GM18505 (cell line): ENCODE data around the gene ART1.

ENCODE experiments used
- ATAC-seq: cut with Tn5 transposase; IDR thresholded peaks from one replicate; pipeline ENCODE4 v1.9.1; 2021; ENCODE audit not compliant: unreplicated experiment
- POLR2A ChIP-seq: IDR thresholded peaks from 4 replicates; pipeline ENCODE4 v1.6.1; 2011; ENCODE audit warnings: borderline replicate concordance; ENCODE audit not compliant: insufficient read depth, insufficient read length; ENCODE audit errors: extremely low read depth

The ART1 gene

GRCh38 chr11:3622521-3622920 lies 22.4 kb upstream of the ART1 start:
- no peak for ATAC-seq
- TF ChIP-seq POLR2A = no peak

DNA sequence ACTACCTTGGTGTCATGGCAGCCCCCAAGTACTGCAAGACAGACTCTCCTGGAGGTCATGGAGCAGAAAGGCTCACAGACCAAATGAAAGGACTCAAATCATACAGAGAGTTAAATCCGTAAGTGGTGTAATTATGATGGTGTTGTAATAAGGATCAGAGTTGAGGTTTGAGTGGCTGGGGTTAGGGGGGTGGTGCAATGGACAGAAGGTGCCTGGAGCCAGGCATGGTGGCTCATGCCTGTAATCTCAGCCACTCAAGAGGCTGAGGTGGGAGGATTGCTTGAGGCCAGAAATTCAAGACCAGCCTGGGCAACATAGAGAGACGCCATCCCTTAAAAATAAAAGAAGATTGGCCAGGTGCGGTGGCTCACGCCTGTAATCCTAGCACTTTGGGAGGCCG lies 21.8 kb upstream of the ART1 start:
- no peak for TF ChIP-seq POLR2A
- ATAC-seq = no peak

DNA sequence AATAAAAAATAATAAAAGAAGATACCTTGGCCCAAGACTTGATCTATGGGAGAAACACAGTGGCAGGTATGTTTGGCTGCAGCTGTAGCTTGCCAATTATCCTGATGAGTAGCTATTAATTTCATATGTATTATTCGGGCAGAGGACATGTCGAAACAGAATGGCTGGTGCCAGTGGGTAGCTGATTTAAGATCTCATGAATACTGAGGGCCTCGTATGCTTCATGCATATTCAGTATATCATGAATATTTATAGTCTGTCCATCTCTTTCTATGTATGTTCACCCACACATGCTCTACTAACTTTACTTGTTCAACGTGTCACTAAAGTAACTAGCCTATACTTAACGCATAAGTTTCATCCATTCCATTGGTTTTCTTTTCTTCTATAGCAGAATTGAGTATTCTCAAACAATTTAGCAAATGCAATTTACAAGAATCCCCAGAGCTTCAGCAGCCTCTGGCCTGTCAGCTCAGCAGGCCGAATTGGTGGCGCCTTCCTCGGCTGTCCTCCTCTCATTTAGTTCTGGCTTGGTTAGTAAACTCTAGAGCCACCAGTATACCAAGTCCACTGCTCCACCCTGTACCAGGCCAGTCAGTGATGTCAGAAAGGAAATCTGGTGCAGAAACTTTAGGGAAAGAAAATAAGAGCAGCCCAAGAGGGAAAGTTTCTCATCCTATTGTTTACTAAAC lies 21.0 kb upstream of the ART1 start:
- no peak for ATAC-seq

DNA sequence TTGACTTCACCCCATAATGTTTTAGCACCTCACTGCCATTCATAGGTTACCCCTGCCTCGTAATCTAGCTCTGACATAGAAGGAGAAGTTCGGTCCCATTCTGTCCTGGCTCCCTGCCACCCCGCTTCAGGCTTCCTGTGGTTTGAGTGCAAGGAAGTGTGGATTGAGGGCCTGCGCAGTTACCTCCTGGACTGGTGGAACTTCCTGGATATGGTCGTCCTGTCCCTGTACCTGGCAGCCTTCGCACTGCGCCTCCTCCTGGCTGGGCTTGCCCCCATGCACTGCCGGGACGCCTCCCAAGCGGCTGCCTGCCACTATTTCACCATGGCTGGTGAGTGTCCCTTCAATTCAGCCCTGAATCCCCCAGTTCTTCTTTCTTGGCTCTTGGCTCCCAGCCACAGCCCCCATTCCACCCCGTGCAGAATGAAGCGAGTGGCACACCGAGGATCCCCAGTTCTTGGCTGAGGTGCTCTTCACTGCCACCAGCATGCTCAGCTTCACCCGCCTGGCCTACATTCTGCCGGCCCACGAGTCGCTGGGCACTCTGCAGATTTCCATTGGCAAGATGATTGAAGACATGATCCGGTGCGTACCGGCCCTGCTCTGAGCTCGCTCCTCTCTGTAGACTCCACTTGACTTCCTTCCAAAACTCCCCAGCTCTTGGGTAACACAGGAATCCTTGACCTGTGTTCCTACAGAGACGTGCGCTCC lies 18.5 kb upstream of the ART1 start:
- no peak for ATAC-seq
- no peak for TF ChIP-seq POLR2A

More for the DNA sequence above, 21.0 kb upstream of the ART1 start:
- TF ChIP-seq POLR2A = no peak

DNA sequence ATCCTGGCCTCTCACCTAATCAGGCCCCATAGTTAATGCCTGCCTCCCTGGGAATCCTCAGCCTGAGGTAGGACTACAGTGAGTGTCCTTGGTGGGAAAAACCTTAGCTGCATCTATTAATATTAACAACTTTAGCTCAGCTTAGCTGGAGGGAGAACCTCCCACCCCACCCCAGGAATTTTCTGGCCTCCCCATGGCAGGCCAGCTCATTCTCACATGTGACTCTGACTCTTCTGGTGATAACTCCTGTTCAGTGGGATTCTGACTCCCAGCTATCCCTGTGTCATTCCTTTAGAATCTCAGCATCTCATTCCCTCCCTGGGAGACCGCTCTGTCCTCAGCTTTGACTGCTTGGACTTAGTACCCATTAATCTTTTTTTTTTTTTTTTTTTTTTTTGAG lies 17.6 kb upstream of the ART1 start:
- no peak for TF ChIP-seq POLR2A
- no peak for ATAC-seq

DNA sequence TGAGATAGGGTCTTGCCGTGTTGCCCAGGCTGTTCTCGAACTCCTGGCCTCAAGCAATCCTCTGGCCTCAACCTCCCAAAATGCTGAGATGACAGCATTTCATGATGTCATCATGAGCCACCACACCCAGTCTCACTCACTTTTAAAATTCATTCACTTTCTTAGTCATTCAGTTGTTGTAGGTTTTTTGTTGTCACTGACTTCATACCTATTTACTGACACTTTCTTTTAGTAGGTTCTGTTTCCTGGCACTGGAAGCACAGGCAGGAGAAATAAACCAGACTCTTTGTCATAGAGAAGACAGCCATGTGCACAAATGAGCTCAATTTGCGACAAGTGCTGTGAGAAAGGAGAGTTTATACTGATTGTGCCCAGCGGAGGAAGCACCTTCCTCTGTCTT lies 13.6 kb upstream of the ART1 start:
- TF ChIP-seq POLR2A = no peak
- no peak for ATAC-seq

GRCh38 chr11:3632070-3632660 lies 12.8 kb upstream of the ART1 start:
- ATAC-seq = no peak
- TF ChIP-seq POLR2A = no peak

DNA sequence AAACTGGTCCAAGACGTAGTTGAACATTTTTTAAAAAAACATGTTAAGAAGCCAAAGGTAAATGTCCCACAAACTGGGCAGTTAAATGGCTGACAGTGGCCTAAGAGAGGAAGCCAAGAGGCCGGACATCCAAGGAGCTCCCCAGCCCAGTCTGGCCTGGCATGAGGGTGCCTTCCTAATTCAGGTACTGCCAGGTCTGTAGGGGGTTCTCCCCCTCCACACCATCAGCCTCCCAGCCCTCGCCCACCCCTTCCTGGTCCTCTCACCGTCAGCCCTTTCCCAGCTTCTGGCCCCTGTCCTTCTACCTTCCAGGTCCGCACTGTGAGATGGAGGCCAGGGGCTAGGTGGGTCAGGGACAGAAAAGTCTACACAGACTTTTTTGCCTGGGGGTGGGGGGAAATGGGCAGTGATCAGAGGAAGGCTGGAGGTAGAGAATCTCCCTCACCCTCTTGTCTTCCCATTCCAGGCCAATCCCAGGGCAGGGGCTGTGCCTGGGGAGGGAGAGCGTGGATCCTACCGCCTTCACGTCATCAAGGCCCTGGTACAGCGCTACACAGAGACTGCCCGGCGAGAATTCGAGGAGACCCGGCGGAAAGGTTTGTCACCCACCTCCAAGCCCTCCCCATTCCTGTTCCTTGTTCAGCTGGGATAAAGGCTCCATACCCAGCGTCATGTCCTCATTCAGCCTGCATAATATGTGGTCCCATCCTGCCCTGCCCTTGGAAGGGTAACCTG lies 9.1 kb upstream of the ART1 start:
- TF ChIP-seq POLR2A = no peak
- no peak for ATAC-seq

DNA sequence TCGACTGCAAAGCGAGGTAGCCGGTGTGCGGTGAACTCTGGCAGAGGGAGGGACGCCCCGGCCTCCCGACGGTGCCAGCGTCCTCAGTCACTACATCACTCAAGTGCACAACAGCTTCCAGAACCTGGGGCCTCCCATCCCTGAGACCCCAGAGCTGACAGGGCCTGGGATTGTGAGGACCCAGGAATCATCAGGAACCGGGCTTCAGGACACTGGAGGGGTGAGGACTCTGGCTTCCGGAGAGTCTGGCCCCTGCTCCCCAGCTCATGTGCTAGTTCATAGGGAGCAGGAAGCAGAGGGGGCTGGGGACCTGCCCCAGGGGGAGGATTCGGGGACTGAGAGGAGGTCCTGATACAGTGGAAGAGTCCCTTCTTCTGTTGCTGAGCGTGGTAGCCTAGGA lies 7.7 kb upstream of the ART1 start:
- TF ChIP-seq POLR2A = no peak
- no peak for ATAC-seq

DNA sequence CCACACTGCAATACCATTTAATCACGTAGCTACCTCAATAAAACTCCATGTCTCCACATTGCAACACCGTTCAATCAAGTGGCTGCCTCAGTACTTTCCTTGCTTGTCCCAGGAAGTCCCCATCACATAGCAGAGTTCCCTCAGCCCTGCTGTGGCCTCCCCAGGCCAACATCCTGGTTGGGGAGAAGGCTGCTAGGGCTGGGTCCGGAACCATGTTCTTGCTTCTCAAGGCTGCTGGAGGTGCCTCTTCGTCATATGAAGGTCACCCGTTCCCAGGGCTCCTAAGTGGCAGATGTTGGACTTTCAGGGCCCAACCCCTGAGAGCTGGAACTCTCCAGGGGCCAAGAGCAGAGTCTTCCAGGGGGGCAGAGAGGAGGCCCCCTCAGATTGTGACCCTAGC lies 6.4 kb upstream of the ART1 start:
- ATAC-seq = no peak
- no peak for TF ChIP-seq POLR2A

DNA sequence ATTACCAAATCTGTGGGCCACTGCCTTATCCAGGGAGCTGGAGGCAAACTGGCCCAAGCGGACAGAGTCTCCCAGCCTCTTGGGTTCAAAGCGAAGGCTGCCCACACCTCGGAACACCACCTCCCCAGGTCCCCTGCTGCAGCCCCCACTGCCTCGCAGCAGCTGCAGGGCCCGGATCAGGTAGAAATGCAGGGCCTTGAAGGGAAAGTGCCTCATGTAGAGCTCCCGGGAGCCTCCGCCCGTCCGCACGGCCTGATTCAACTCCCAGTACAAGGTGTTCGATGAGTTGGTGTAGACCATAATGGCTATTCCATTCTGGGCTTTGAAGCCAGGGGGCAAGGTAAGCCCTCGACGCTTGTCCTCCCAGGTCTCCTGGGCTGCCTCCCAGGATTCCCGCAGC lies 5.1 kb upstream of the ART1 start:
- TF ChIP-seq POLR2A = no peak
- ATAC-seq = no peak

DNA sequence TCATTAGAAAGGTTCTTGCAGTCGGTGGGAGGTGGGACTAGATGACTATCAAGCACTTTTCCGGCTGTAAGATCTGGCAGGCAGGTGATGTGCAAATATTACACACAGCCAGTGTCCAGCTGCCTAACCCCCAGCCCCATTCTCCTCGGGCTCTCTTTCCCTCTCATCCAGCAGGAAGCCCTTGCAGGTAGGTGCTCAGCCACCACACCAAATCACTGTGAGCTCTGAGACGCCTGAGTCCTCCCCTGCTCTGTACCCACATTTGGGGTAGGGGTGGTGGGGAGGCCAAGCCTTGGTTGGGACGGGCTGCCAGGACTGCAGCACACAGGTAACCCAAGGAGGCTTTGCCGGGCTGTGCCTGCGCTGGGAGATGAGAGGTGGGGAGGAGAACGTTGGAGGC lies 3.7 kb upstream of the ART1 start:
- TF ChIP-seq POLR2A = no peak
- ATAC-seq = no peak

GRCh38 chr11:3641701-3642070 lies 3.2 kb upstream of the ART1 start, which contains the start of gene ART5:
ART5 (minus strand) TSS chr11:3641992; CDS start chr11:3641862, 130 bp downstream.
- no peak for TF ChIP-seq POLR2A
- ATAC-seq = no peak
